KMS-11 (cell line): Measurements from ENCODE around the gene CPNE5.
A peak's percentile ranks its signal among the peaks of the same experiment; 100 is the strongest.

Source experiments
- H2AFZ ChIP-seq: fragments of 200-600 bp; sonication (generic); 2 replicates; pipeline ENCODE4 v1.6.1; 2016; ENCODE audit warnings: antibody characterized with exemption, mixed run types, low read depth
- H3K27ac ChIP-seq: fragments of 200-600 bp; sonication (generic); 2 replicates; pipeline ENCODE4 v1.6.1; 2016; ENCODE audit warnings: mild to moderate bottlenecking, mixed run types
- H3K27me3 ChIP-seq: fragments of 200-600 bp; sonication (generic); 2 replicates; pipeline ENCODE4 v1.6.1; 2017; ENCODE audit warnings: mild to moderate bottlenecking, low read depth, mixed run types, moderate library complexity; ENCODE audit not compliant: insufficient read depth
- H3K36me3 ChIP-seq: fragments of 200-600 bp; sonication (generic); 2 replicates; pipeline ENCODE4 v1.6.1; 2017; ENCODE audit warnings: mild to moderate bottlenecking, mixed run types; ENCODE audit not compliant: insufficient read depth
- H3K4me1 ChIP-seq: fragments of 200-600 bp; sonication (generic); 2 replicates; pipeline ENCODE4 v1.6.1; 2016; ENCODE audit warnings: mild to moderate bottlenecking, low read depth, mixed run types; ENCODE audit not compliant: poor library complexity, severe bottlenecking
- H3K4me2 ChIP-seq: fragments of 200-600 bp; sonication (generic); 2 replicates; pipeline ENCODE4 v1.7.0; 2016; ENCODE audit warnings: mild to moderate bottlenecking, mixed run types
- H3K4me3 ChIP-seq: fragments of 200-600 bp; sonication (generic); IDR thresholded peaks from 2 replicates; pipeline ENCODE4 v1.6.1; 2017; ENCODE audit warnings: low read depth, low read length, mixed read lengths; ENCODE audit not compliant: insufficient read depth
- H3K79me2 ChIP-seq: fragments of 200-600 bp; sonication (generic); 2 replicates; pipeline ENCODE4 v1.6.1; 2016; ENCODE audit warnings: low read depth, mixed run types; ENCODE audit not compliant: insufficient read depth
- H3K9ac ChIP-seq: fragments of 200-600 bp; sonication (generic); 2 replicates; pipeline ENCODE4 v1.6.1; 2016; ENCODE audit warnings: mild to moderate bottlenecking, mixed run types
- H4K20me1 ChIP-seq: fragments of 200-600 bp; sonication (generic); 2 replicates; pipeline ENCODE4 v1.6.1; 2016; ENCODE audit warnings: mild to moderate bottlenecking, mixed run types; ENCODE audit not compliant: insufficient read depth
- TF ChIP-seq, protein P1 (sequence below): fragments of 200-600 bp; sonication (generic); conservative IDR thresholded peaks from 2 replicates; pipeline ENCODE4 v1.6.1; 2017; ENCODE audit warnings: low read depth, mild to moderate bottlenecking, antibody characterized with exemption, low read length, moderate library complexity, mixed read lengths

CPNE5 gene

DNA sequence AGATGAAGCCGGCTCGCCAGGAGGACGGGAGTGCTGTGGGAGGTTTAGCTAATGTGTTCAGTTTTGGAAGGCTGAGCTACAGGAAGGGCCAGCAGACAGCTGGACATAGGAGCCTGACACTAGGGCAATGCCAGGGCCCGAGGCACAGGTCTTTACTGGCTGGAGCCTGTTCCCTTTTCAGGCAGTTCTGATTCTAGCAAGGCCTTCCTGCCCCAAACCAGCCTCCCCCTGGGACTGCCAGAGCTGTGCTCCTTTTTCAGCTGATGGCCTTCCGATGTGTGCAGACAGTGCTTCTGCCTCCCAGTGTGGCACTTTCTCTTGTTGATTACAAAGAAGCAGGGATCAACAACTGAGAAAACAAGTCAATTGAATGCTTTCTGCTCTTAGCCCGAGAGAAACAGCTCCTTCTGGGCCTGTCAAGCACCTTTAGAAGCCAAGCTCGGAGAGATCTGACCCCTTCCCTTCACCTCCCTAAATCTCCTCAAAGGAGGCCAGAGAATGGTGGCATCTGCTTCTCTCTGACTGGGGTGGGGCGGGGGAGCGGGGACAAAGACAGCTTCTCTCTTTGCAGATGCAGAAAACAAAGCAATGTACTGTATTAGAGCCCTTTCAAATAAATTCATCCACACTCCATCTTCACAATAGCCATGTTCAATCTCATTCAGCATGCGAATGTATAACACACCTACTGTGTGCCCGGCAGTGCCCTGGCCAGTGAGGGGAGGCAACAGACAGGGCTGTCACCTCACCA is 78.4 kb downstream of the CPNE5 start:
- no peaks in the 10 kb centered on the region for H3K79me2 ChIP-seq
- no peak overlapping the region for H3K4me2 ChIP-seq
- no peaks in the 10 kb centered on the region for H4K20me1 ChIP-seq
- H3K9ac ChIP-seq: no peak overlapping the region
- TF ChIP-seq, protein P1, sequence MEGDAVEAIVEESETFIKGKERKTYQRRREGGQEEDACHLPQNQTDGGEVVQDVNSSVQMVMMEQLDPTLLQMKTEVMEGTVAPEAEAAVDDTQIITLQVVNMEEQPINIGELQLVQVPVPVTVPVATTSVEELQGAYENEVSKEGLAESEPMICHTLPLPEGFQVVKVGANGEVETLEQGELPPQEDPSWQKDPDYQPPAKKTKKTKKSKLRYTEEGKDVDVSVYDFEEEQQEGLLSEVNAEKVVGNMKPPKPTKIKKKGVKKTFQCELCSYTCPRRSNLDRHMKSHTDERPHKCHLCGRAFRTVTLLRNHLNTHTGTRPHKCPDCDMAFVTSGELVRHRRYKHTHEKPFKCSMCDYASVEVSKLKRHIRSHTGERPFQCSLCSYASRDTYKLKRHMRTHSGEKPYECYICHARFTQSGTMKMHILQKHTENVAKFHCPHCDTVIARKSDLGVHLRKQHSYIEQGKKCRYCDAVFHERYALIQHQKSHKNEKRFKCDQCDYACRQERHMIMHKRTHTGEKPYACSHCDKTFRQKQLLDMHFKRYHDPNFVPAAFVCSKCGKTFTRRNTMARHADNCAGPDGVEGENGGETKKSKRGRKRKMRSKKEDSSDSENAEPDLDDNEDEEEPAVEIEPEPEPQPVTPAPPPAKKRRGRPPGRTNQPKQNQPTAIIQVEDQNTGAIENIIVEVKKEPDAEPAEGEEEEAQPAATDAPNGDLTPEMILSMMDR: no peak
- H3K27ac ChIP-seq: no peak overlapping the region
- H2AFZ ChIP-seq: no peak overlapping the region
- H3K27me3 ChIP-seq: no peaks in the 10 kb centered on the region; the same call in 1 of the 2 replicates
- peaks cover 11% of the 10 kb centered on the region for H3K4me1 ChIP-seq
- no peaks in the 10 kb centered on the region for H3K36me3 ChIP-seq
- no peak overlapping the region for H3K4me3 ChIP-seq

DNA sequence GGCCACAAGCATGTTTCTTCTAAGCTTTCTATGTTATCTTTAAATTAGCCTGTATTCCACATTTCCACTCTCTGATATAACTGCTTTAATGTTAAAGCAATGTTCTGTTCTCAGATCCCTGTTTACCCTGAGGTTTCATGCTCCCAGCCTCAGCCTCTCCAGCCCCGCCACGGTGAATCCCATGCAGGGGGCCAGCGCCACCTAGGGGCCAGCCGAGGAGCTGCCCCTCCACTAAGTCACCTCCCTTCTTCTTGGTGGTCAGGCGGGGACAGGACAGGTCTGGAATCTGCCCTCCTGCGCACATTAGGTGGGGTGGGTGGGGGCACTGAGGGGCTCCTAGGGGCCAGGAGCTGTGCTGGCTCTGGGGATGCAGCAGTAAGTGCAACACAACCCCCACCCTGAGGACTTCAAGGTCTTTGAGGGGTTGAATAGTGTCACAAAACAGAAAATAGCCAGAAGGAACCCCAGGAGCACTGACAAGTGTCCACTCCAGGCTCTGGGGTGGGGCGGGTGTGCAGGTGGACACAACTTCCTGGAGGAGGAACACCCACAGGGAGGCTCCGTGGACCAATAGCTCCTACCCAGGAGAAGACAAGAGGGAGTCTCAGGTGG is 80.0 kb downstream of the CPNE5 start:
- no peak overlapping the region for H3K9ac ChIP-seq
- H4K20me1 ChIP-seq: no peaks in the 10 kb centered on the region
- H3K4me1 ChIP-seq: peaks cover 14% of the 10 kb centered on the region
- no peaks in the 10 kb centered on the region for H3K36me3 ChIP-seq
- TF ChIP-seq, protein P1: peak; percentile 99
- peak overlapping the region; percentile 12; the same call in 1 of the 2 replicates for H3K4me2 ChIP-seq
- H2AFZ ChIP-seq: peak overlapping the region; percentile 39; the same call in 1 of the 2 replicates
- no peaks in the 10 kb centered on the region for H3K79me2 ChIP-seq
- no peaks in the 10 kb centered on the region; the same call in 1 of the 2 replicates for H3K27me3 ChIP-seq
- H3K27ac ChIP-seq: no peak overlapping the region
- no peak overlapping the region for H3K4me3 ChIP-seq

DNA sequence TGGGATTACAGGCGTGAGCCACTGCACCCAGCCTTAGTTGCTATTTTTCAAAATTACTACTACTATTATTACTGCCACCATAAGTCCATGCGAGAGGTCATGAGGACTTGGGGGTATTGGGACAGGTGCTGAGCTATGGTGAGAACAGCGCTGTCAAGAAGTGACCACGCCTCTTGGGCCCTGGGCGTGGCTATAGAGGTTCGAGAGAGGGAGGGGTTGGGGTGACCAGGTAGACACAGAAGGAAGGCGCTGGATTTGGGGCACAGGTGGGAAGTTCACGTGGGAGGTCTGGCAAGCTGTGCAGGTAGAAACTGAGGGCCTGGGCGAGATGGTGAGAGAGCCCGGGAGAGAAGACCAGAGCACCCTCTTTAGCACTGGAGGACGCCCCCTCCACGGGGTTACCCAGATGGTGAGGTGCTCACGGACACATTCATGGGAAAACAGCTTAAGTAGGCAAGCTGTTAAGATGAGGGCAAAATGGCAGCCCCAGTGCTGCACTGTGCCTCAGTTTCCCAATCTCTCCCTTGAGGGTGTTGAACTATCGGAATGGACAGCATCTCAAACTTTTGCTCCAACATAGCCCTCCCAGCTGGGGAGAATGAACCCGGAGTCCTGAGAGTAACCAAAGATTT is 80.6 kb downstream of the CPNE5 start:
- Histone ChIP-seq H3K4me2 (peak overlapping the region; percentile 12; the same call in 1 of the 2 replicates), H3K79me2 (no peaks in the 10 kb centered on the region), H3K27me3 (no peaks in the 10 kb centered on the region; the same call in 1 of the 2 replicates), H3K4me3 (no peak overlapping the region), H3K36me3 (no peaks in the 10 kb centered on the region), H2AFZ (peak overlapping the region; percentile 39; the same call in 1 of the 2 replicates), H3K27ac (no peak overlapping the region), H3K4me1 (peaks cover 20% of the 10 kb centered on the region), H4K20me1 (no peaks in the 10 kb centered on the region), H3K9ac (no peak overlapping the region)
- TF ChIP-seq, protein P1: no peak

DNA sequence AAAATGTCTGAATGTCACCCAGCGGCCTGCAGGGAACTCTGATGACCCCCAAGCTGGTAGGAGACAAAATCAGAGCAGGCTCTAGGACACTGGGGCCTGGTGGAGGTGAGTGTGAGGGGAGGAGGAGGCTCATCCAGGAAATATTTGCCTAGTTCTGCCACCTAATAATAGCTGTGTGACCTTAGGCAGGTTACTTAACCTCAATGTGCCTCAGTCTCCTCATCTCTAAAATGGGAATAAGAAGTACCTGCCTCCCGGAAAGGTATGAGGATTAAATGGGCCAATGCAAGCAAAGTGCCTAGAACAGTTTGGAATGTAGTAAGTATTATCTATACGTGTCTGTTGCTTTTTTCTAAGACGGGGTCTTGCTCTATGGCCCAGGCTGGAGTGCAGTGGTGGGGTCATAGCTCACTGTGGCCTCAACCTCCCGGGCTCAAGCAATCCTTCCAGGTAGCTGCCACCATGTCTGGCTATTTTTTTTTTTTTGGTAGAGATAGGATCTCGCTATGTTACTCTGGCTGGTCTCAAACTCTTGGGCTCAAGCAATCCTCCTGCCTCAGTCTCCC is 81.2 kb downstream of the CPNE5 start:
- TF ChIP-seq, protein P1: no peak
- Histone ChIP-seq H3K79me2 (no peaks in the 10 kb centered on the region), H3K27me3 (no peaks in the 10 kb centered on the region; the same call in 1 of the 2 replicates), H3K27ac (no peak overlapping the region), H3K4me2 (no peak overlapping the region), H3K4me1 (peaks cover 27% of the 10 kb centered on the region), H4K20me1 (no peaks in the 10 kb centered on the region), H3K4me3 (no peak overlapping the region), H3K36me3 (no peaks in the 10 kb centered on the region), H3K9ac (no peak overlapping the region), H2AFZ (no peak overlapping the region)
